ENCODE results near the gene FASTKD1. TPM values are rescaled to one million over a fixed set of nuclear protein-coding genes. Genes with fewer than 3 reads are reported as not detected.
A peak's percentile ranks its signal among the peaks of the same experiment; 100 is the strongest.

FASTKD1 gene
- total and polyA plus RNA-seq, 10 of the 15 experiments (the other 5 are each of a cell fraction or from before 2014, with no cell fraction given): 45.6 to 76.1 (median 63.4) TPM

DNA sequence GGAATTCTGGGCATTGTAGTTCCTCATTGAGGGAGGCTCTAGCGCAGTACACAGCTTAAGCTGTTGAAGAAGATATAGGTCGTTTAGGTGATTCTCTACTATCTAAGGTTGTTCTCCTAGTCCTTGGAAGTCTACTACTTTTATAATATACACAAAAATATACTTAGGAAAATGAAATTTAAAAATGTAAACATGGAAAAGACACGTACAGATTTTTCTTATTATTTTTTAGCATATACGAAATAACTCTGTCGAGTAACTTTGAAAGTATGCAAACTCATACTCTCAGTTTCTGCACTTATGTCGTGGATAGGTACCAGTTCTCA, 272 bp upstream of the FASTKD1 start:
- Histone ChIP-seq H3K27ac (ENCODE audit: control insufficient read depth, insufficient read depth) (no peak overlapping the region), H3K4me2 (ENCODE audit: control insufficient read depth, insufficient read depth) (peak overlapping the region; percentile 50; the same call in 1 of the 2 replicates), H3K79me2 (ENCODE audit: control insufficient read depth, insufficient read depth, low read length) (peaks cover 40% of the 10 kb centered on the region), H4K20me1 (ENCODE audit: control insufficient read depth, insufficient read depth) (no peaks in the 10 kb centered on the region), H3K9ac (ENCODE audit: control insufficient read depth, insufficient read depth, low read length) (no peak overlapping the region), H2AFZ (ENCODE audit: control insufficient read depth, low read depth, low read length) (peak overlapping the region; percentile 71), H3K36me3 (ENCODE audit: control insufficient read depth in 2 of 2, insufficient read depth in 2 of 2, low read length in 1 of 2) (peaks cover 0 to 6% of the 10 kb centered on the region in 2 experiments; a peak in 2 of 4 replicates), H3K4me1 (ENCODE audit: control insufficient read depth, insufficient read depth, low read length) (no peaks in the 10 kb centered on the region), H3K9me3 (replicated peaks; ENCODE audit: control insufficient read depth, insufficient read depth, low read length) (no peaks in the 10 kb centered on the region), H3K4me3 (0 out of 2 replicates have a peak overlapping the region, but pooled peaks have one; percentile 81), H3K27me3 (replicated peaks in 1 of 2; ENCODE audit: control insufficient read depth in 2 of 2, insufficient read depth in 2 of 2, low read length in 1 of 2) (no peaks in the 10 kb centered on the region)
- in situ Hi-C loops (cut with MboI): no loop called here
- intact Hi-C loops (cut with micrococcal nuclease; ENCODE audit: unreplicated experiment): no loop called here
- FAIRE-seq (no peak), DNase-seq (ENCODE audit: low read depth, low spot score) (no peak), ATAC-seq (no peak)
- CTCF ChIA-PET: interaction anchor here (0.5 to 2.9 kb wide), 5 partner anchors 10 to 250 kb away, joined by 3 to 17 read pairs (median 6); partner anchors contain the start of genes METTL5 and PPIG
- SMC1A ChIA-PET (ENCODE audit: uncharacterized antibody, unreplicated experiment): interaction anchor here (0.8 to 2.4 kb wide), 4 partner anchors 10 to 82 kb away, joined by 3 to 26 read pairs (median 4); partner anchors contain the start of gene PPIG
- no TSS peak for BruUV-seq (replicated peaks)
- POLR2A ChIA-PET: interaction anchor here (0.9 to 3.3 kb wide), 4 partner anchors 10 to 162 kb away, joined by 3 to 25 read pairs (median 4); partner anchors contain the start of gene PPIG
- RAD21 ChIA-PET (ENCODE audit: unreplicated experiment): interaction anchor here (1.2 to 3.2 kb wide), 5 partner anchors 10 to 191 kb away, joined by 3 to 21 read pairs (median 4); partner anchors contain the start of genes BBS5 and PPIG
- WGBS (ENCODE audit: insufficient coverage, insufficient replicate concordance, low lambda C conversion rate, missing lambda C conversion rate): 0% methylated on average over 6 of the region's 6 CpGs
- no peak for TF ChIP-seq ZNF207 (IDR thresholded peaks at IDR 0.05; ENCODE audit: borderline replicate concordance)
- peak; percentile 8 for TF ChIP-seq KLF5 (IDR thresholded peaks at IDR 0.05; ENCODE audit: partially characterized antibody)
- no peak for TF ChIP-seq NR2F1 (conservative IDR thresholded peaks at IDR 0.05)
- no peak for TF ChIP-seq FOS (IDR thresholded peaks at IDR 0.05; ENCODE audit: borderline replicate concordance, extremely low read depth, insufficient read length)
- TF ChIP-seq, protein P1, sequence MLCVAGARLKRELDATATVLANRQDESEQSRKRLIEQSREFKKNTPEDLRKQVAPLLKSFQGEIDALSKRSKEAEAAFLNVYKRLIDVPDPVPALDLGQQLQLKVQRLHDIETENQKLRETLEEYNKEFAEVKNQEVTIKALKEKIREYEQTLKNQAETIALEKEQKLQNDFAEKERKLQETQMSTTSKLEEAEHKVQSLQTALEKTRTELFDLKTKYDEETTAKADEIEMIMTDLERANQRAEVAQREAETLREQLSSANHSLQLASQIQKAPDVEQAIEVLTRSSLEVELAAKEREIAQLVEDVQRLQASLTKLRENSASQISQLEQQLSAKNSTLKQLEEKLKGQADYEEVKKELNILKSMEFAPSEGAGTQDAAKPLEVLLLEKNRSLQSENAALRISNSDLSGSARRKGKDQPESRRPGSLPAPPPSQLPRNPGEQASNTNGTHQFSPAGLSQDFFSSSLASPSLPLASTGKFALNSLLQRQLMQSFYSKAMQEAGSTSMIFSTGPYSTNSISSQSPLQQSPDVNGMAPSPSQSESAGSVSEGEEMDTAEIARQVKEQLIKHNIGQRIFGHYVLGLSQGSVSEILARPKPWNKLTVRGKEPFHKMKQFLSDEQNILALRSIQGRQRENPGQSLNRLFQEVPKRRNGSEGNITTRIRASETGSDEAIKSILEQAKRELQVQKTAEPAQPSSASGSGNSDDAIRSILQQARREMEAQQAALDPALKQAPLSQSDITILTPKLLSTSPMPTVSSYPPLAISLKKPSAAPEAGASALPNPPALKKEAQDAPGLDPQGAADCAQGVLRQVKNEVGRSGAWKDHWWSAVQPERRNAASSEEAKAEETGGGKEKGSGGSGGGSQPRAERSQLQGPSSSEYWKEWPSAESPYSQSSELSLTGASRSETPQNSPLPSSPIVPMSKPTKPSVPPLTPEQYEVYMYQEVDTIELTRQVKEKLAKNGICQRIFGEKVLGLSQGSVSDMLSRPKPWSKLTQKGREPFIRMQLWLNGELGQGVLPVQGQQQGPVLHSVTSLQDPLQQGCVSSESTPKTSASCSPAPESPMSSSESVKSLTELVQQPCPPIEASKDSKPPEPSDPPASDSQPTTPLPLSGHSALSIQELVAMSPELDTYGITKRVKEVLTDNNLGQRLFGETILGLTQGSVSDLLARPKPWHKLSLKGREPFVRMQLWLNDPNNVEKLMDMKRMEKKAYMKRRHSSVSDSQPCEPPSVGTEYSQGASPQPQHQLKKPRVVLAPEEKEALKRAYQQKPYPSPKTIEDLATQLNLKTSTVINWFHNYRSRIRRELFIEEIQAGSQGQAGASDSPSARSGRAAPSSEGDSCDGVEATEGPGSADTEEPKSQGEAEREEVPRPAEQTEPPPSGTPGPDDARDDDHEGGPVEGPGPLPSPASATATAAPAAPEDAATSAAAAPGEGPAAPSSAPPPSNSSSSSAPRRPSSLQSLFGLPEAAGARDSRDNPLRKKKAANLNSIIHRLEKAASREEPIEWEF (IDR thresholded peaks at IDR 0.05; ENCODE audit: insufficient replicate concordance, low read depth, low read length): no peak

All from GM12878 (cell line).